HG03066 (cell line): ENCODE data around the gene ASNSD1.
"Not testable (repeated sequence)": the region's sequence is repeated elsewhere in the genome, so short reads cannot be mapped to it uniquely, and the experiment has no call there.

Experiments used
- ATAC-seq: cut with Tn5 transposase; IDR thresholded peaks from one replicate; pipeline ENCODE4 v1.9.1; 2021; ENCODE audit warnings: low read depth; ENCODE audit not compliant: unreplicated experiment

ASNSD1 gene

GRCh38 chr2:189683348-189683747, 22.1 kb downstream of the ASNSD1 start:
- no peak for ATAC-seq

GRCh38 chr2:189684811-189685210, 23.6 kb downstream of the ASNSD1 start:
- no peak for ATAC-seq

GRCh38 chr2:189685540-189686229, 24.4 kb downstream of the ASNSD1 start:
- no peak for ATAC-seq

- not testable (repeated sequence) for ATAC-seq
Observed at GRCh38 chr2:189687796-189688195, 26.5 kb downstream of the ASNSD1 start.

GRCh38 chr2:189696223-189696622, 35.0 kb downstream of the ASNSD1 start:
- no peak for ATAC-seq

GRCh38 chr2:189698020-189698887, 37.0 kb downstream of the ASNSD1 start:
- ATAC-seq = peak; percentile 51

- ATAC-seq = no peak
Observed at GRCh38 chr2:189700681-189701080, 39.4 kb downstream of the ASNSD1 start.

- no peak for ATAC-seq
Observed at GRCh38 chr2:189702071-189702470, 40.8 kb downstream of the ASNSD1 start.

GRCh38 chr2:189709501-189710221, 48.4 kb downstream of the ASNSD1 start:
- no peak for ATAC-seq

GRCh38 chr2:189717593-189717992, 56.3 kb downstream of the ASNSD1 start:
- not testable (repeated sequence) for ATAC-seq

- ATAC-seq = no peak
Observed at GRCh38 chr2:189719571-189719970, 58.3 kb downstream of the ASNSD1 start.
